Dermis blood vessel endothelial cell (primary cell): ENCODE data around the gene RPS5. TPM values are rescaled to one million over a fixed set of nuclear protein-coding genes. Genes with fewer than 3 reads are reported as not detected.
A peak's percentile ranks its signal among the peaks of the same experiment; 100 is the strongest.
"Not testable (repeated sequence)": the region's sequence is repeated elsewhere in the genome, so short reads cannot be mapped to it uniquely, and the experiment has no call there.

Experiments used
- DNase-seq: peaks from one replicate; pipeline ENCODE4 v3.0.0; 2010
- total RNA-seq: library from RNA; depleted of rRNA; stranded (reverse); fragments of >200 nt; gene quantifications from 2 replicates; pipeline ENCODE4 v1.2.3, GENCODE V29; 2014

RPS5 gene
- total RNA-seq, result 1,348 and 2,550 TPM in 2 replicates

- peak; percentile 99 for DNase-seq
Measured at GRCh38 chr19:58386576-58387337, at the start of gene RPS5. Gene RPS5 (plus strand): TSS chr19:58387269. CDS start chr19:58388138, 869 bp downstream.

GRCh38 chr19:58338336-58338735 is 48.7 kb upstream of the RPS5 start:
- no peak for DNase-seq

GRCh38 chr19:58338825-58339558 is 48.1 kb upstream of the RPS5 start:
- no peak for DNase-seq

GRCh38 chr19:58345558-58345957 is 41.5 kb upstream of the RPS5 start:
- no peak for DNase-seq

GRCh38 chr19:58346961-58347929 is 39.8 kb upstream of the RPS5 start:
- DNase-seq, result peak; percentile 13

GRCh38 chr19:58348080-58348479 is 39.0 kb upstream of the RPS5 start:
- not testable (repeated sequence) for DNase-seq

- no peak for DNase-seq
Measured at GRCh38 chr19:58349590-58349989, 37.5 kb upstream of the RPS5 start.

- DNase-seq, result peak; percentile 41
Measured at GRCh38 chr19:58350001-58350861, 36.8 kb upstream of the RPS5 start.

GRCh38 chr19:58350871-58351557 is 36.1 kb upstream of the RPS5 start:
- no peak for DNase-seq

- DNase-seq, result no peak
Measured at GRCh38 chr19:58351558-58351878, 35.6 kb upstream of the RPS5 start.

GRCh38 chr19:58351990-58352755 is 34.9 kb upstream of the RPS5 start:
- no peak for DNase-seq

GRCh38 chr19:58352760-58353671 is 34.1 kb upstream of the RPS5 start, which contains the start of gene A1BG:
Gene A1BG (minus strand): TSS chr19:58353492. CDS start chr19:58353437, 55 bp downstream.
- no peak for DNase-seq

- no peak for DNase-seq
Measured at GRCh38 chr19:58353717-58354477, 33.2 kb upstream of the RPS5 start.

- no peak for DNase-seq
Measured at GRCh38 chr19:58354478-58355030, 32.5 kb upstream of the RPS5 start.

- no peak for DNase-seq
Measured at GRCh38 chr19:58355215-58355796, 31.8 kb upstream of the RPS5 start.

- DNase-seq, result peak; percentile 53
Measured at GRCh38 chr19:58355908-58356765, 30.9 kb upstream of the RPS5 start.
